ENCODE measurements around the gene FOXI2. TPM values are rescaled to one million over a fixed set of nuclear protein-coding genes. Genes with fewer than 3 reads are reported as not detected.

Gene FOXI2
- total RNA-seq, 1 donor from 2014 or later: not detected

DNA sequence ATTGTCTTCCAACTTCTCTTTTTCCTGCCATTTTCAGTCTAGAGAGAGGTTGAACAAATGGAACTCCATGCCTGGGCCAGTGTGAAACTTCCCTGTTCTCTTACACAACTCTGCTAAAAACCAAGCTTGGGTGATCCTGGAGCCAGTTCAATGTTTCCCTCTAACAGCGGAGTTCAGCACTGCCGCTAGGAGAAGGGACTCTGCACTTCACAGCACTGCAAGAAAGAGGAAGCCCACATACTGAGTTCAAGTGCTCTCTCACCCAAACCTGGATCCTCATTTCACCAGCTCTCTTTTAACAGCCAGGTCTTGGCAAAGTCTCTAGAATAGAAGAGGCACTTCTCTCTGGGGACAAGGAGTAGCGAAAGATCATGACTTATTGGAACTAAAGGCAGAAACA lies 18.8 kb downstream of the FOXI2 start:
- Mint-ChIP-seq H3K36me3 (ENCODE audit: low read depth, unreplicated experiment) (no peaks in the 10 kb centered on the region), H3K27me3 (ENCODE audit: unreplicated experiment) (no peaks in the 10 kb centered on the region), H3K4me3 (ENCODE audit: unreplicated experiment) (no peak overlapping the region), H3K9me3 (ENCODE audit: unreplicated experiment) (no peaks in the 10 kb centered on the region), H3K27ac (ENCODE audit: unreplicated experiment) (no peak overlapping the region), H3K4me1 (ENCODE audit: unreplicated experiment) (no peaks in the 10 kb centered on the region)
- no peak for DNase-seq (ENCODE audit: low spot score)
- TF ChIP-seq, protein P1, sequence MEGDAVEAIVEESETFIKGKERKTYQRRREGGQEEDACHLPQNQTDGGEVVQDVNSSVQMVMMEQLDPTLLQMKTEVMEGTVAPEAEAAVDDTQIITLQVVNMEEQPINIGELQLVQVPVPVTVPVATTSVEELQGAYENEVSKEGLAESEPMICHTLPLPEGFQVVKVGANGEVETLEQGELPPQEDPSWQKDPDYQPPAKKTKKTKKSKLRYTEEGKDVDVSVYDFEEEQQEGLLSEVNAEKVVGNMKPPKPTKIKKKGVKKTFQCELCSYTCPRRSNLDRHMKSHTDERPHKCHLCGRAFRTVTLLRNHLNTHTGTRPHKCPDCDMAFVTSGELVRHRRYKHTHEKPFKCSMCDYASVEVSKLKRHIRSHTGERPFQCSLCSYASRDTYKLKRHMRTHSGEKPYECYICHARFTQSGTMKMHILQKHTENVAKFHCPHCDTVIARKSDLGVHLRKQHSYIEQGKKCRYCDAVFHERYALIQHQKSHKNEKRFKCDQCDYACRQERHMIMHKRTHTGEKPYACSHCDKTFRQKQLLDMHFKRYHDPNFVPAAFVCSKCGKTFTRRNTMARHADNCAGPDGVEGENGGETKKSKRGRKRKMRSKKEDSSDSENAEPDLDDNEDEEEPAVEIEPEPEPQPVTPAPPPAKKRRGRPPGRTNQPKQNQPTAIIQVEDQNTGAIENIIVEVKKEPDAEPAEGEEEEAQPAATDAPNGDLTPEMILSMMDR (IDR thresholded peaks at IDR 0.05; ENCODE audit: unreplicated experiment): no peak

DNA sequence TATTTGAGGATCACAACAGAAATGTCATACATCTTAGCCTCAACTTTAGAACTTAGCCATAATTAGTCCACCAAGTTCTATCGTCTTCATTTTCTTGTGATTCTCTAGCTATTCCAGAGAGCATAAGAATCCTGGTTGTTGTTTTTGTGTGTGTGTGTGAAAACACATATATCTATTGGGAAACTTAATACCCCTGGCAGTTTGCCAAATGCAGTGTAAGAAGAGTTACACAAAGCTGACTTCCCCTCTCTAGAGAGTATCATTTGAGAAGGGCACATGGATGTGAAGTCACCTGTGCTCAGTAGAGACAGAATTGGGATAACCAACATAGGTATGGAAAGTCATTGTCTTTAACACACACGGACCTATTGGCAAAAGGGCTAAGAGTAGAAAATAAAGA lies 19.3 kb downstream of the FOXI2 start:
- Mint-ChIP-seq H3K4me3 (ENCODE audit: unreplicated experiment) (no peak overlapping the region), H3K36me3 (ENCODE audit: low read depth, unreplicated experiment) (no peaks in the 10 kb centered on the region), H3K27me3 (ENCODE audit: unreplicated experiment) (no peaks in the 10 kb centered on the region), H3K27ac (ENCODE audit: unreplicated experiment) (no peak overlapping the region), H3K4me1 (ENCODE audit: unreplicated experiment) (no peaks in the 10 kb centered on the region), H3K9me3 (ENCODE audit: unreplicated experiment) (no peaks in the 10 kb centered on the region)
- TF ChIP-seq, protein P1 (IDR thresholded peaks at IDR 0.05; ENCODE audit: unreplicated experiment): no peak
- DNase-seq (ENCODE audit: low spot score): no peak

DNA sequence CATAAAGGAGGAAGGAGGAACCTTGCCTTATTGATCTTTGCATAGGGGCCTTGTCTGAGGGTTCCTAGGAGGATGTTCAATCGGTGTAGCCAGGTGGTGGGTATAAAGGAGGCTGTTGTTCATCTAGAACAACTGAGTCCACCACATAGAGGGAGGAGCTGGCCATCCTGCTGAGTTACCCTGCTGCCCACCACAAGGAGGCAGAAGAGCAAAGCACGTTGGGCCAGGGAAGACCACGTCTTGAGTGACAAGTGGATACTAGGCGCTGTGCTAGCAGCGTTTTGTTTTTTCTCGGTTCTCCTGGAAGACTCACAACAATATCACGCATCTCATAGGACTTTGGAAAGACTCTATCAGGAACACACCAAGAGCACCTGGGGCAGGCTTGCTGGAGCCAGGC lies 20.0 kb downstream of the FOXI2 start:
- Mint-ChIP-seq H3K36me3 (ENCODE audit: low read depth, unreplicated experiment) (no peaks in the 10 kb centered on the region), H3K9me3 (ENCODE audit: unreplicated experiment) (no peaks in the 10 kb centered on the region), H3K4me3 (ENCODE audit: unreplicated experiment) (no peak overlapping the region), H3K4me1 (ENCODE audit: unreplicated experiment) (no peaks in the 10 kb centered on the region), H3K27ac (ENCODE audit: unreplicated experiment) (no peak overlapping the region), H3K27me3 (ENCODE audit: unreplicated experiment) (no peaks in the 10 kb centered on the region)
- TF ChIP-seq, protein P1 (IDR thresholded peaks at IDR 0.05; ENCODE audit: unreplicated experiment): no peak
- no peak for DNase-seq (ENCODE audit: low spot score)

- TF ChIP-seq, protein P1 (IDR thresholded peaks at IDR 0.05; ENCODE audit: unreplicated experiment): no peak
- H3K9me3 Mint-ChIP-seq (ENCODE audit: unreplicated experiment): no peaks in the 10 kb centered on the region
- H3K27me3 Mint-ChIP-seq (ENCODE audit: unreplicated experiment): no peaks in the 10 kb centered on the region
- no peak for DNase-seq (ENCODE audit: low spot score)
- H3K36me3 Mint-ChIP-seq (ENCODE audit: low read depth, unreplicated experiment): no peaks in the 10 kb centered on the region
- H3K4me1 Mint-ChIP-seq (ENCODE audit: unreplicated experiment): no peaks in the 10 kb centered on the region
- no peak overlapping the region for H3K27ac Mint-ChIP-seq (ENCODE audit: unreplicated experiment)
- no peak overlapping the region for H3K4me3 Mint-ChIP-seq (ENCODE audit: unreplicated experiment)
These were observed 22.3 kb downstream of the FOXI2 start for GRCh38 chr10:127759276-127759675.

DNA sequence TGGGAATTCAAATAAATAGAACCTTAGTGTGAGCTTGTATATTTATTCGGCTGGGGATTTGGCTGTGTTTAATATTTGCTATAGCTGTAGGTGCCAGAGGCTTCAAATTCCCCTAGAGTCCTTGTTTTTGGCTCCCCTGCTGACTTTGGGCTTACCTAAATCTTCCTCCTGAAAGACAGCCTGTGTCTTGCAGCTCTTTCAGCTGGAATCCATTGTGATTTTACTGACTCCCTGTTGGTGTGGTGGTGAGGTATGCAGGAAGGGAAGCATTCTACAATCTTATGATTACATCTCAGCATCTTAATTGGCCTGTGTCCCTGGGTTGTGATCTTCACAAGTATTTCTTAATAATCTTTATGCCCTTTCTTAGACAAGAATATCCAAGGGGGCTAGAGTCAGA lies 25.9 kb downstream of the FOXI2 start:
- Mint-ChIP-seq H3K36me3 (ENCODE audit: low read depth, unreplicated experiment) (no peaks in the 10 kb centered on the region), H3K4me1 (ENCODE audit: unreplicated experiment) (no peaks in the 10 kb centered on the region), H3K27ac (ENCODE audit: unreplicated experiment) (no peak overlapping the region), H3K27me3 (ENCODE audit: unreplicated experiment) (peaks cover 2% of the 10 kb centered on the region), H3K4me3 (ENCODE audit: unreplicated experiment) (no peak overlapping the region), H3K9me3 (ENCODE audit: unreplicated experiment) (no peaks in the 10 kb centered on the region)
- no peak for DNase-seq (ENCODE audit: low spot score)
- TF ChIP-seq, protein P1 (IDR thresholded peaks at IDR 0.05; ENCODE audit: unreplicated experiment): no peak
